Heart left ventricle (tissue), 16 donors: Measurements from ENCODE around the gene ADGRD1. TPM values are rescaled to one million over a fixed set of nuclear protein-coding genes. Genes with fewer than 3 reads are reported as not detected.

Experiments
- ATAC-seq, 4 donors: fragments of 200-7000 bp; cut with Tn5 transposase; one replicate each; pipeline ENCODE4 v1.9.1; 2020 to 2022; ENCODE audit warnings: moderate library complexity in 4 of 4, mild to moderate bottlenecking in 3 of 4, moderate number of reproducible peaks in 1 of 4
- DNase-seq, 5 donors: peaks; one replicate each; pipeline ENCODE4 v3.0.0-alpha.2; 2020
- H3K27ac ChIP-seq, 12 donors: fragments of 200-600 bp; sonication (generic) in 4 of 12; one replicate each; pipeline versions ENCODE4 v1.5.0 to v1.8.0; 2016 to 2022; ENCODE audit warnings: mild to moderate bottlenecking in 2 of 12
- H3K27me3 ChIP-seq, 9 donors: fragments of 200-600 bp; sonication (generic) in 2 of 9; one replicate each; pipeline versions ENCODE4 v1.5.1 to v1.8.0; 2016 to 2022; ENCODE audit warnings: mild to moderate bottlenecking in 3 of 9
- H3K36me3 ChIP-seq, 9 donors: fragments of 200-600 bp; sonication (generic) in 2 of 9; one replicate each; pipeline versions ENCODE4 v1.5.0 to v1.8.0; 2018 to 2022; ENCODE audit warnings: mild to moderate bottlenecking in 2 of 9
- H3K4me1 ChIP-seq, 12 donors: fragments of 200-600 bp; sonication (generic) in 4 of 12; one replicate each; pipeline versions ENCODE4 v1.5.0 to v1.8.0; 2016 to 2022; ENCODE audit warnings: mild to moderate bottlenecking in 3 of 12
- H3K4me3 ChIP-seq, 12 donors: fragments of 200-600 bp; sonication (generic) in 4 of 12; one replicate each; pipeline versions ENCODE4 v1.5.0 to v1.8.0; 2017 to 2022; ENCODE audit warnings: mild to moderate bottlenecking in 9 of 12, moderate library complexity in 4 of 12
- H3K9me3 ChIP-seq, 12 donors: fragments of 200-600 bp; sonication (generic) in 4 of 12; one replicate each; pipeline versions ENCODE4 v1.5.0 to v1.8.0; 2016 to 2022; ENCODE audit warnings: mild to moderate bottlenecking in 1 of 12
- CTCF ChIP-seq, 12 donors: fragments of 200-600 bp; sonication (generic) in 4 of 12; IDR thresholded peaks; one replicate each; pipeline versions ENCODE4 v1.5.0 to v1.8.0; 2018 to 2022; ENCODE audit warnings: antibody characterized with exemption in 12 of 12, mild to moderate bottlenecking in 5 of 12
- POLR2A ChIP-seq, 2 donors: fragments of 450-650 bp; IDR thresholded peaks; one replicate each; pipeline ENCODE4 v1.6.1; 2017; ENCODE audit warnings: antibody characterized with exemption in 2 of 2, mild to moderate bottlenecking in 2 of 2, moderate library complexity in 2 of 2
- WGBS, 4 donors: extraction: QIAGEN DNeasy Blood & Tissue Kit in 2 of 4; methylation state at CpG; one replicate each; pipeline versions ENCODE4 v1.1.5 to v1.1.7; 2013 to 2018; 5-methylcytosine and 5-hydroxymethylcytosine counted together
- intact Hi-C, 10 donors: fragments of 100-400 bp; cut with DNase I; formaldehyde crosslinking; loops; one replicate each; pipeline versions ENCODE4 v1.11.1 to v1.14.2; 2022
- polyA plus RNA-seq, 2 donors: library from polyadenylated mRNA; stranded (reverse); fragments of 200-250 nt; gene quantifications; one replicate each; pipeline ENCODE4 v1.2.3, GENCODE V29; 2013
- total RNA-seq, 9 donors: library from RNA; depleted of rRNA in 2 of 9; stranded (reverse); fragments of >200 nt in 2 of 9; fragmentation: NEBNext Ultra II Directional in 3 of 9; extraction: Animal tissue kit (Norgen Biotek cat#: 25700) in 3 of 9; gene quantifications; one replicate each; pipeline versions ENCODE4 v1.1.0 to v1.2.4, GENCODE V29; 2016 to 2023
- donor health status: ischemic (EF 13 %, LVEDD 7.1; RV severe dilation, severe dysfunction).
- donor health status: healthy with polysubstance abuse.
- donor health status: DM: no; HTN: yes; CAD: no.
- donor health status: DM: no; HTN: no; CAD: no.
- donor health status: ischemic (EF 25% LVEDD 6.9; RV normal size, moderate dysfunction).
- donor health status: ischemic (EF 25% LVEDD 5.7; RV mildly dilated, moderate dysfunction).
- donor health status: healthy.
- donor health status: DM: yes; HTN: yes; CAD: no.
- donor health status: ischemic (EF 35%, LVEDD 5.7; RV mildly dilated, moderate dysfunction).
- donor health status: nonischemic (EF 11% LVEDD 7.7; RV severe dilation, severe dysfunction).
- donor health status: DM: yes; HTN: yes; CAD: no.
- donor health status: PGD.
- donor health status: ischemic (EF 29% LVEDD 5.4; RV normal size, mild dysfunction).
- donor health status: nonischemic (EF 23%, LVEDD 6.1; RV moderate dilation, normal function).

The ADGRD1 gene
- total and polyA plus RNA-seq, 11 donors = 22.7 to 109 (median 66.3) TPM

GRCh38 chr12:131057722-131058515, 104.2 kb downstream of the ADGRD1 start:
- WGBS, 4 donors = 63 to 75% (median 72%) methylated on average over 11 of the region's 11 CpGs
- Histone ChIP-seq H3K4me3 (no peak overlapping the region), H3K9me3 (peaks cover 0 to 13% (median 0%) of the 10 kb centered on the region in 12 donors), H3K27me3 (no peaks in the 10 kb centered on the region), H3K36me3 (peaks cover 0 to 4% (median 0%) of the 10 kb centered on the region in 9 donors), H3K27ac (peak overlapping the region in 11 of 12 donors; percentile 18 to 73 (median 60)), H3K4me1 (peaks cover 0 to 32% (median 9%) of the 10 kb centered on the region in 12 donors)
- DNase-seq (peak in 3 of 5 donors; percentile 16 to 51 (median 22)), ATAC-seq (peak in 2 of 4 donors; percentile 20 to 52)
- no peak for TF ChIP-seq CTCF (IDR thresholded peaks at IDR 0.05)
- TF ChIP-seq POLR2A (IDR thresholded peaks at IDR 0.05) = no peak
- intact Hi-C loops = no loop called here

- Histone ChIP-seq H3K36me3 (peaks cover 0 to 4% (median 0%) of the 10 kb centered on the region in 9 donors), H3K27ac (peak overlapping the region in 10 of 12 donors; percentile 18 to 73 (median 60)), H3K27me3 (no peaks in the 10 kb centered on the region), H3K4me1 (peaks cover 0 to 32% (median 9%) of the 10 kb centered on the region in 12 donors), H3K4me3 (no peak overlapping the region), H3K9me3 (peaks cover 0 to 13% (median 0%) of the 10 kb centered on the region in 12 donors)
- 46 to 59% (median 49%) methylated on average over 5 of the region's 5 CpGs for WGBS, 4 donors
- ATAC-seq (peak in 2 of 4 donors; percentile 6 to 49), DNase-seq (peak in 2 of 5 donors; percentile 7 to 15)
- intact Hi-C loops = no loop called here
- TF ChIP-seq CTCF (IDR thresholded peaks at IDR 0.05) = no peak
- TF ChIP-seq POLR2A (IDR thresholded peaks at IDR 0.05) = no peak
Measured at GRCh38 chr12:131058700-131059099, 105.0 kb downstream of the ADGRD1 start.

- peak in 1 of 4 donors; percentile 23 for ATAC-seq
- Histone ChIP-seq H3K9me3 (peaks cover 0 to 13% (median 0%) of the 10 kb centered on the region in 12 donors), H3K36me3 (peaks cover 0 to 4% (median 0%) of the 10 kb centered on the region in 9 donors), H3K27ac (peak overlapping the region in 1 of 12 donors; percentile 56), H3K27me3 (no peaks in the 10 kb centered on the region), H3K4me1 (peaks cover 0 to 33% (median 10%) of the 10 kb centered on the region in 12 donors), H3K4me3 (no peak overlapping the region)
- DNase-seq = peak in 2 of 5 donors; percentile 5 to 12
- 95 to 97% (median 96%) methylated on average over 13 to 16 of the region's 16 CpGs for WGBS, 4 donors
- intact Hi-C loops = no loop called here
- TF ChIP-seq CTCF (IDR thresholded peaks at IDR 0.05) (no peak), POLR2A (IDR thresholded peaks at IDR 0.05) (no peak)
Measured at GRCh38 chr12:131060011-131060703, 106.5 kb downstream of the ADGRD1 start.
